Stimulated activated naive B cell treated with anti-CD40 and anti-IgM and Interleukin-4, amounts not matched to agents 10 μg/mL and 1 μg/mL and 100 μg/mL, for 72 hours (primary cell): ENCODE data around the gene USP22.
"Not testable (repeated sequence)": the region's sequence is repeated elsewhere in the genome, so short reads cannot be mapped to it uniquely, and the experiment has no call there.

Source experiments
- ATAC-seq, 2 donors: fragments of 150-1000 bp; cut with Tn5 transposase; replicated peaks; 2 replicates each; pipeline ENCODE4 v1.10.0; 2021; ENCODE audit warnings: moderate library complexity in 1 of 2
- DNase-seq: peaks from one replicate; pipeline ENCODE4 v3.0.0; 2021
- H3K27ac Mint-ChIP-seq: one replicate; pipeline ENCODE4 v1.8.0; 2022; ENCODE audit warnings: mild to moderate bottlenecking, mixed read lengths
- H3K27me3 Mint-ChIP-seq, 2 donors: one replicate each; pipeline ENCODE4 v1.8.0; 2022; ENCODE audit warnings: mixed read lengths in 2 of 2
- H3K36me3 Mint-ChIP-seq, 2 donors: one replicate each; pipeline ENCODE4 v1.8.0; 2022; ENCODE audit warnings: mixed read lengths in 2 of 2, mild to moderate bottlenecking in 1 of 2
- H3K4me1 Mint-ChIP-seq, 2 donors: one replicate each; pipeline ENCODE4 v1.8.0; 2022; ENCODE audit warnings: mixed read lengths in 2 of 2, mild to moderate bottlenecking in 1 of 2
- H3K4me3 Mint-ChIP-seq, 2 donors: one replicate each; pipeline ENCODE4 v1.8.0; 2022; ENCODE audit warnings: mild to moderate bottlenecking in 2 of 2, mixed read lengths in 2 of 2, moderate library complexity in 1 of 2
- H3K9me3 Mint-ChIP-seq, 2 donors: one replicate each; pipeline ENCODE4 v1.8.0; 2022; ENCODE audit warnings: mixed read lengths in 2 of 2, mild to moderate bottlenecking in 1 of 2

USP22 gene

DNA sequence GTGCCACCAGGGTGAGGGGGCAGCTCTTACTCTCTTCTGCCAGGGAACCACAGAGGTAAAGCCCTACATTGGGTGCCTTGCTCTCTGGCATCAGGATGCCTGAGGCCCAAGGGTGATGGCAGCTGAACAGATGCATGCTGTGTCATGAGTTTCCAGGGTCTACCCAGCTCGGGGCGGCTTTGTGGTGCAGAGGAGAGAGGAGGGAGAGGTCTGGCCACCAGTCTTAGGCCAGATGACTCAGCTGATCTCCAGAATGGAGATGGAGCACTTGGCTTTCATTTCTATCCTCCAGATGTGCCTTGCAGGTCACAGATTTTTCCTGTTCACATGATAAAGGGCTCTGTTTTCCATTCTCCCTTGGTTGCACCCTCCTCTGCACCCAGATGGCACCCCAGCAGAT lies 23.6 kb upstream of the USP22 start:
- no peaks in the 10 kb centered on the region for H3K9me3 Mint-ChIP-seq

DNA sequence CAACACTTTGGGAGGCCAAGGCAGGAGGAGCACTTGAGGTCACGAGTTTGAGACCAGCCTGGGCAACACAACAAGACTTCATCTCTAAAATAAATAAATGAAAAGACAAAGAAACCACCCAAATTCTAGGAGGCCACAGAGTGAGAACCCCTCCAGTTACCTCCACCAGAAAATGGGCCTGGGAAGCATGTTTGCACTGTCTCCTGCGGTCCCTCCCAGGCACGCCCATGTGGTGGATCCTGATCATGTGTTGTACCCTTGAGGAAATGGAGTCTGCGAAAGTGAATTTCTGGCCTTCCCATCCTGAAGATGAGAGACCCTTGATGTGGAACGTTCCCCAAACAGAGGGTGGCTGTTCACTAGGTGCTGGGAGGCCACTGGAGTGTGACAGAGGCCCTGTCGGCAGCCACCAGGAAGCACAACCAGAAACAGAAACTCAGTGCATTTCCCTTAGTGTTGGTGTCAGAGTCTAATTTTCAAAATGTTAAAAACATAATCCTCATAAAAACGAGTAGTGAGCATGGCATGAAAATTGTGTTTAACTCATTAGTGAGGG lies 19.2 kb upstream of the USP22 start:
- Mint-ChIP-seq H3K4me1 (peaks cover 10 to 17% of the 10 kb centered on the region in 2 donors), H3K4me3 (peak overlapping the region; percentile 38 to 49), H3K36me3 (no peaks in the 10 kb centered on the region), H3K27ac (peak overlapping the region; percentile 93), H3K27me3 (no peaks in the 10 kb centered on the region), H3K9me3 (no peaks in the 10 kb centered on the region)
- DNase-seq (no peak), ATAC-seq (peak; percentile 87 to 89)

More for the DNA sequence above, 23.6 kb upstream of the USP22 start:
- no peak overlapping the region for H3K27ac Mint-ChIP-seq
- ATAC-seq (no peak), DNase-seq (no peak)
- no peaks in the 10 kb centered on the region for H3K27me3 Mint-ChIP-seq
- H3K4me3 Mint-ChIP-seq = no peak overlapping the region
- peaks cover 0 to 2% of the 10 kb centered on the region in 2 donors for H3K36me3 Mint-ChIP-seq
- H3K4me1 Mint-ChIP-seq = peaks cover 10 to 16% of the 10 kb centered on the region in 2 donors

DNA sequence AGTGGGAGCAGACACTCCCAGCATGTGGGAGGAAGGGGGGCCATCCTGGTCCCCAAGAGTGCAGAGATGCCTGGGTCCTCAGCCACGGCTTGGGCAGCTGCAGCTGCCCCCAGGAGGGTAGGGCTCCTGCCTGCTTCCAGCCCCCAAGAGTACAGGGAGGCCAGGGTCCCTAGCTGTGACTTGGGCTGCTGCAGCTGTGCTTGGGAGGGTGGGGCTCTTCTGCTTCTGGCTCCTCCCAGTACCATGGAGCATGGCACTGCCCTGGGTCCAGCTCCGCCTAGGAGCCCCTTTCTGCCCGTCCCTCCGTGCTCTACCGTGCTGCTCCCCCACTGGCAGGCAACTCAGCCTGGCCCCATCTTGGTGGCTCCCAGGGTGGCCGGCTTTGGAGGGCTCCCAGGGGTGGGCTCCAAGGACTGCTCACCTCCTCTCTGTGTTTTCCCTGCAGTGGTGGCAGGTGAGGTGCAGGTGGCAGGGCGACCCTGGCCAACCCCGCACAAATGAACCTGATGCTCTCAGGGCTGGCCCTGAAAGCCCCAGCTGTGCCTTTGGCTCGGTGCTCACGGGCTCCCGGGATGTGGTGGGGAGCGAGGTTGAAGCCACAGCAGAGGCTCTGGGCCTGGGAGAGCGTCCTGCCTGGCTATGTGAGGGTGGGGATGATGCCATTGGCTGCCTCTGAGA lies 18.5 kb upstream of the USP22 start:
- DNase-seq (no peak), ATAC-seq (no peak)
- H3K27ac Mint-ChIP-seq = no peak overlapping the region
- H3K36me3 Mint-ChIP-seq = no peaks in the 10 kb centered on the region
- no peaks in the 10 kb centered on the region for H3K9me3 Mint-ChIP-seq
- H3K27me3 Mint-ChIP-seq = no peaks in the 10 kb centered on the region
- H3K4me1 Mint-ChIP-seq = peaks cover 10 to 17% of the 10 kb centered on the region in 2 donors
- no peak overlapping the region for H3K4me3 Mint-ChIP-seq

DNA sequence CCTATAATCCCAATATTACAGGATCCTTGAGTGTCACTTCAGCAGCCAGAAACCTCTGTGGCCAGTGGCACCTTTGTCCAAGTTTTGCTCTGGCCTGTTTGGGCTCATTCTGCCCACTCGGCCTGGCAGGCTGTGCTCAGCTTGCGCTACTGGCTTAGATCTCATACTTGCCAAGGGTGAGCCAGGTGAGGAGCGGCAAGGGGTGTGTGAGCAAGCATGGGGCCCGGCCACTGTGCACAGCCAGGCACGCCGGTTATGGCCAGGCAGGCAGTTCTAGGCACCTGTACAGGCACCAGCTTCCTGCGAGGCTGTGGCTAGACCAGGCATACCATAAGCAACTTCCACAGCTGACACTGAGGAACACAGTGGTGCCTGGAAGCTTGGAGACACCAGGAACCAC lies 16.9 kb upstream of the USP22 start:
- Mint-ChIP-seq H3K9me3 (no peaks in the 10 kb centered on the region), H3K27me3 (no peaks in the 10 kb centered on the region), H3K4me3 (no peak overlapping the region), H3K36me3 (no peaks in the 10 kb centered on the region), H3K27ac (no peak overlapping the region), H3K4me1 (peaks cover 10 to 17% of the 10 kb centered on the region in 2 donors)
- DNase-seq = no peak
- ATAC-seq = no peak

DNA sequence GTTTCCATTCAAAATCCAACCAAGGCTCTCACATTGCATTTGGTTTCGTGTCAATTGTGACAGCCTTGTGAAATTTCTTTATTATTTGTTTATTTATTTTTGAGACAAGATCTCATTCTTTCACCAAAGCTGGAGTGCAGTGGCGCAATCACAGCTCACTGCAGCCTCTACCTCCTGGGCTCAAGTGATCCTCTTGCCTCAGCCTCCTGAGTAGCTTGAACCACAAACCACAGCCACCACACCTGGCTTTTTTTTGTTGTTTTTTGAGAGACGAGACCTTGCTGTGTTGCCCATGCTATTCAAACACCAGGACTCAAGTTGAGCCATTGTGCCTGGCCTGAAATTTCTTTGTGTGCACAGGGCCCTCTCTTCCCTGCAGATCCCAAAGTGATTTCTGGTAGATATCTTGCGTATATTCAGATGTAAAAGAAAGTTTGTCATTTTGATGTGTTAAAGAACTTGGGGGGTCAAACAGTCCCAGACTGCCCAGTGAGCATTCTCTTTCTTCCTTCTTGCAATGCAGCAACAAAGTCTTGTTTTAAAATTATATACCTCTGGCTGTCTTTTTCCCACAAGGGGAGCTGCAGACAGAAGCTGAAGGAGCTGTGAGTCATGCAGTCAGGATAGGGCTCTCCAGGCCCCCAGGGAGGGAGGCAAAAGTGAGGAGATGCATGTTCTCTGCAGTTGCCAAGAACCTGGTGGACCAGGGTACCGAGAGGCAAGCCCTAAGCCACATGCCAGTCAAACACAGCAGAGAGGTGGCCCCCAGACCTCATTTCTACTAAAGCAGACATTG lies 15.5 kb upstream of the USP22 start:
- no peaks in the 10 kb centered on the region for H3K36me3 Mint-ChIP-seq
- no peak overlapping the region for H3K4me3 Mint-ChIP-seq
- no peak for DNase-seq
- H3K27ac Mint-ChIP-seq = no peak overlapping the region
- ATAC-seq = no peak
- H3K4me1 Mint-ChIP-seq = peaks cover 10 to 23% of the 10 kb centered on the region in 2 donors
- H3K9me3 Mint-ChIP-seq = no peaks in the 10 kb centered on the region
- H3K27me3 Mint-ChIP-seq = peaks cover 3 to 5% of the 10 kb centered on the region in 2 donors

DNA sequence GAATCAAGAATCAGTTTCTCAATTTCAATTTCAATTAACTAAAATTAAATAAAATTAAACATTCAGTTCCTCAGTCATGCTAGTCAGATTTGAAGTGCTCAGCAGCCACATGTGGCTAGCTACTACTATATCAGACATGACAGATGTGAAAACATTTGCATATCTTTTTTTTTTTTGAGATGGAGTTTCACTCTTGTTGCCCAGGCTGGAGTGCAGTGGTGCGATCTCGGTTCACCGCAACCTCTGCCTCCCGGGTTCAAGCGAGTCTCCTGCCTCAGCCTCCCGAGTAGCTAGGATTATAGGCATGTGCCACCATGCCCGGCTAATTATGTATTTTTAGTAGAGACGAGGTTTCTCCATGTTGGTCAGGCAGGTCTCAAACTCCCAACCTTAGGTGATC lies 10.2 kb upstream of the USP22 start:
- not testable (repeated sequence) for DNase-seq, H3K27ac Mint-ChIP-seq, H3K36me3 Mint-ChIP-seq, H3K9me3 Mint-ChIP-seq, H3K4me3 Mint-ChIP-seq
- ATAC-seq = peak; percentile 65 to 75
- Mint-ChIP-seq H3K4me1 (peaks cover 6 to 24% of the 10 kb centered on the region in 2 donors), H3K27me3 (peaks cover 5 to 14% of the 10 kb centered on the region in 2 donors)

DNA sequence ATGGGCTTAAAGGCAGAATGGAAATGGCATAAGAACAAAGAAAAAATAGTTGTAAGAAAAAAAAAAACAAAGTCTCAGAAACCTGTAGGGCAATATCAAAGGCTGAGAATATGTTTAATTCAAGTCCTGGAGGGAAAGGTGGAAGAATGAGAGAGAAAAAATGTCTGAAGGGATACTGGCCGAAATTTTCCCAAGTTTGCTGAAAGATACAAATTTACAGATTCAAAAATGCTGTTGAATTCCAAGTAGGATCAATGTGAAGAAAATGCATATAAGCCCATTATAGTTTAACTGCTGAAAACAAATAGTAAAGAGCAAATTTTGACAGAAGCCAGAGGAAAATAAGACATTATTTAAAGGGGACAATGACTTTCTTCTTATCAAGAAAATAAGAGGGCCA lies 6.6 kb upstream of the USP22 start:
- DNase-seq (no peak), ATAC-seq (no peak)
- H3K27me3 Mint-ChIP-seq = peaks cover 3 to 13% of the 10 kb centered on the region in 2 donors
- H3K36me3 Mint-ChIP-seq = no peaks in the 10 kb centered on the region
- H3K4me3 Mint-ChIP-seq = no peak overlapping the region
- no peak overlapping the region for H3K27ac Mint-ChIP-seq
- H3K9me3 Mint-ChIP-seq = no peaks in the 10 kb centered on the region
- peaks cover 6 to 23% of the 10 kb centered on the region in 2 donors for H3K4me1 Mint-ChIP-seq

DNA sequence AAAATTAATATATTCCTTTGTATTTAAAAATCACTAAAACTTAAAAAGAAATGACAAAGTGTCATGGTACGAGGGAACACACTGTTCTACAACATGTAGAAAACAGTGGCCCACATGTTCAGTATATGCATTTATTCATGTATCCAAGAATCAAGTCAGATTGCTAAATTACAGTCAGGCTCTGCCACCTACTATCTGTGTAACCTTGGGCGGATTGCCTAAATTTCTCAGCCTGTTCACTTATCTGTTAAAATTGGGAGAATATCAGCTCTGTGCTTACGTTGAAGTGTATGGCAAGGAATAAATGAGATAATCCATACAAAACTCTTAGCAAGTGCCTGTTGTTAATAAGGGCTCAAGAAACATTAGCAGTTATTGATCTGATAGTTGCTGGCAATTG lies 3.4 kb upstream of the USP22 start:
- no peaks in the 10 kb centered on the region for H3K9me3 Mint-ChIP-seq
- H3K36me3 Mint-ChIP-seq = peaks cover 3 to 5% of the 10 kb centered on the region in 2 donors
- H3K27me3 Mint-ChIP-seq = peaks cover 0 to 4% of the 10 kb centered on the region in 2 donors
- no peak overlapping the region for H3K4me3 Mint-ChIP-seq
- no peak overlapping the region for H3K27ac Mint-ChIP-seq
- DNase-seq (no peak), ATAC-seq (no peak)
- peaks cover 4 to 17% of the 10 kb centered on the region in 2 donors for H3K4me1 Mint-ChIP-seq

DNA sequence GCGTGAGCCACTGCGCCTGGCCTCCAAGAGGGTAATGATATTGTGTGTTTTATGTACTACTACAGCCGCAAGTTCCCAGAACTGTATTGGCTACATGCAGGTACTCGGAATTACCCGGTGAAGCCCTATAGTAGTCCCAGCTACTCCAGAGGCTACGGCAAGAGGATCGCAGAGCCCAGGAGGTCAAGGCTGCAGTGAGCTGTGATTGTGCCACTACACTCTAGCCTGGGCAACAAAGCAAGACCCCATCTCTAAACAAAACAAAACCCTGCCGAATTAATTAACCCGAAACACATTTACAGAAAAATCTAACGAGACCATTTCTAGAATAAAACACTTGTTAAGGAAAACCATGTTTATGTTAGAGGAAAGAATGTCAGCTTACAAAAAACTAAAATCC lies 2.2 kb upstream of the USP22 start:
- H3K4me3 Mint-ChIP-seq = no peak overlapping the region
- H3K36me3 Mint-ChIP-seq = peaks cover 3 to 5% of the 10 kb centered on the region in 2 donors
- H3K4me1 Mint-ChIP-seq = peaks cover 7 to 25% of the 10 kb centered on the region in 2 donors
- H3K9me3 Mint-ChIP-seq = no peaks in the 10 kb centered on the region
- peak overlapping the region; percentile 31 for H3K27ac Mint-ChIP-seq
- peaks cover 0 to 4% of the 10 kb centered on the region in 2 donors for H3K27me3 Mint-ChIP-seq
- ATAC-seq (no peak), DNase-seq (no peak)

DNA sequence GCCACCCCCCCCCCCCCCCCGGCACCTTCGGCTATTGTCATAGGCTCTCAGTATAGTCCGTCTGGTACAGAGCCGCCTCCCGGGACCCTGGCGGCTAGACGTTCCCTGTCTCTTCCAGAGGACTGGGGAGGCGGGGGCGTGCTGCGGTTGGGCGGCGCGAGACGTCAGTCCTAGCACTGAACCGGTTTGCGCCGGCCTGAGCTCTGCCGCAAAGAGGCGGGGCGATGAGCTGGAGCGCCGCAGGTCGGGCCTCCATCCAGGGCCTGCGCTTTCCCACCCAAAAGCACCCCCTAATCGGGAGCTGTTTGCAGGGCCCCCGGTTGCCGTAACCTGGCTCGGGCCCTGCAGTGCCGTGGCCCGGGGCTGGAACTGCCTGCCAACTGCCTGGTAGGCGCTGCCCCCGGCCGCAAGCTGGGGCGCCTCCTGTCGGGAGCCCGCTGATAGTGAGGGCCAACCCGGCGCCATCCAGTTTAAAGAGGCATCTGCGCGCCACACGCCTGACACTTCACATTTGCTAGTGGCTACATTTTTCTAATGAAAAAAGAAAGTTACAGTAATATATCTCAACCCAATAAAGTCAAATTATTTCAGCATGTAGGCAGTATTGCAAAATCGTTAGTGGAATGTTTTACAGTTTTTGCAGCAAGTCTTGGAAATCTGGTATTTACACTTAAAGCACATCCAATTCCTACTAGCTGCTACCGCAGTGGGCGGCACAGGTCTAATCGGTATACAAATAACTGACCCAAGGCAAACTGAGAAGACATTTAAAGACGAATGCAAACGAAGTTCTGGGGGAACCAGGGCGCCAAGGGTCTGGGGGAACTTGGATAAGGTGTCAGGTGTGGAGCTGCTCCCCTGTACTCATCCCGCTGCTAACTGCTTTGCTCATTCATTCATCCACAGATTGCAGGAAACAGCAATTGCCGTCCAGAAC lies 753 bp upstream of the USP22 start:
- peak overlapping the region; percentile 93 for H3K27ac Mint-ChIP-seq
- peaks cover 0 to under 1% of the 10 kb centered on the region in 2 donors for H3K27me3 Mint-ChIP-seq
- peak; percentile 97 for DNase-seq
- peak overlapping the region; percentile 66 to 83 for H3K4me3 Mint-ChIP-seq
- no peaks in the 10 kb centered on the region for H3K9me3 Mint-ChIP-seq
- peaks cover 7 to 25% of the 10 kb centered on the region in 2 donors for H3K4me1 Mint-ChIP-seq
- peaks cover 3 to 8% of the 10 kb centered on the region in 2 donors for H3K36me3 Mint-ChIP-seq
- ATAC-seq = peak; percentile 89 to 91

DNA sequence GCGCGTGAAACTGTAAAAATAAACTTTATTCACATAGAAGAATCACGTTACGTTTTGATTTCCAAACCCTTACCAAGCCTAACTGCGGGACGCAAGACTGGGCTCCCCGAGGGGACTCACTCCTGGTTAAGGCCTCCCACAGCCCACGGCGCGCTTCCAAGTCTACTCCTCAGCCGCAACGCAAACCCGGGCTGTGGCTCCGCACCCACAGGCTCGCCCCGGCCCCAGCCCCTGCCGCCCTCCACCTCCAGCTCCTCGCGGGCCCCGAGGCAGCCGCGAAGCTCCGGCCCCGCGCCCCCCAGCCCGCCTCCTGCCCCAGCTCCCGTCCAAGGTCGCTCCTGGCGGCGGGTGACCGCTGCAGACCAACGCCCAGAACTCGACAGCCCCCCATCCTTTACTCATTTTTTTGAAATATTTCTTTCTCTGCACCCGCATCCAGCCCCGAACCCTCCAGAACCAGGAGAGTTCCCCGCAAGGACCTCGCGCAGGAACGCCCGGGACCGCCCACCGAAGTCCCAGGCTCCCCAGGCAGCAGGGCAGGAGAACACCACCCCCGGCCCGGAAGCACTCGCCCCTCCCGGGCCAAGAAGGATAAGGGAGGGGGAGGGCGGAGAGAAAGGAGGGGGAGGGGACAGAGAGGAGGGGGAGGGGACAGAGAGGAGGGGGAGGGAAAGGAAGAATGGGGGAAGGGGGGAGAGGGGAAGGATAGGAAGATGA lies 912 bp downstream of the USP22 start:
- Mint-ChIP-seq H3K4me1 (peaks cover 15 to 34% of the 10 kb centered on the region in 2 donors), H3K27me3 (no peaks in the 10 kb centered on the region), H3K4me3 (peak overlapping the region; percentile 97 to 98), H3K27ac (peak overlapping the region; percentile 97), H3K9me3 (no peaks in the 10 kb centered on the region), H3K36me3 (peaks cover 8 to 11% of the 10 kb centered on the region in 2 donors)
- DNase-seq (peak; percentile 45), ATAC-seq (peak; percentile 8 to 23)

DNA sequence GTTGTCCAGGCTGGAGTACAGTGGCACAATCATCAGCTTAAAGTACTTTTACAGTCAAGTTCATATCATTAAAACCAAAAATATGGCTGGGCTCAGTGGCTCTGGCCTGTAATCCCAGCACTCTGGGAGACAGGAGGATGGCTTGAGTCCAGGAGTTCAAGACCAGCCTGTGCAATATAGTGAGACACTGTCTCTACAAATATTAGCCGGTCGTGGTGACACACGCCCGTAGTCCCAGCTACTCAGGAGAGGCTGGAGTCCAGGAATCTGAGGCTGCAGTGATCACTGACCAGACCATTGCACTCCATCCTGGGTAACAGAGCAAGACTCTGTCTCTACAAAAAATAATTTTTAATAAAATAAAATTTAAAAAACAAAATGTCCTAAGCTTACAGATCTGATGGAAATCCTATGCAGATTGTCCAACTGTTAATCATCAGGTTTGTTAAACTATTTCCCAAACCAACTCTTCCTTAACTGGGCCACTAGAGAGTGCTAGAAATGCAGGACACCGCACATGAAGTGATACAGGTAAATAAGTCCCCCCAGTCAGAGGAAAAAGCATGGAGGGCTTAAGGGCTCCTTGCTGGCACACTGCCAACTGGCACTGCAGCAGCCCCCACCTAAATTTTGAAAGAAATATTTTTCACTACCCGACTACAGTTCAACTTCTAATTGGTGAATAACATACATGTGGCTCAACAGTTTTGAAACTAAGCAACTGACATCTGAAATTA lies 2.8 kb downstream of the USP22 start:
- H3K4me1 Mint-ChIP-seq = peaks cover 32 to 53% of the 10 kb centered on the region in 2 donors
- ATAC-seq = no peak
- peaks cover 14 to 28% of the 10 kb centered on the region in 2 donors for H3K36me3 Mint-ChIP-seq
- no peaks in the 10 kb centered on the region for H3K9me3 Mint-ChIP-seq
- peak overlapping the region; percentile 42 for H3K27ac Mint-ChIP-seq
- no peaks in the 10 kb centered on the region for H3K27me3 Mint-ChIP-seq
- DNase-seq = no peak
- peak overlapping the region; percentile 97 to 98 for H3K4me3 Mint-ChIP-seq
